Glomerular visceral epithelial cell (primary cell): Measurements from ENCODE around the gene CTBP2.
A peak's percentile ranks its signal among the peaks of the same experiment; 100 is the strongest.
"Not testable (repeated sequence)": the region's sequence is repeated elsewhere in the genome, so short reads cannot be mapped to it uniquely, and the experiment has no call there.

Experiments used
- DNase-seq: peaks from one replicate; pipeline ENCODE4 v3.0.0-alpha.2; 2016; ENCODE audit errors: extremely low spot score

Gene CTBP2

DNA sequence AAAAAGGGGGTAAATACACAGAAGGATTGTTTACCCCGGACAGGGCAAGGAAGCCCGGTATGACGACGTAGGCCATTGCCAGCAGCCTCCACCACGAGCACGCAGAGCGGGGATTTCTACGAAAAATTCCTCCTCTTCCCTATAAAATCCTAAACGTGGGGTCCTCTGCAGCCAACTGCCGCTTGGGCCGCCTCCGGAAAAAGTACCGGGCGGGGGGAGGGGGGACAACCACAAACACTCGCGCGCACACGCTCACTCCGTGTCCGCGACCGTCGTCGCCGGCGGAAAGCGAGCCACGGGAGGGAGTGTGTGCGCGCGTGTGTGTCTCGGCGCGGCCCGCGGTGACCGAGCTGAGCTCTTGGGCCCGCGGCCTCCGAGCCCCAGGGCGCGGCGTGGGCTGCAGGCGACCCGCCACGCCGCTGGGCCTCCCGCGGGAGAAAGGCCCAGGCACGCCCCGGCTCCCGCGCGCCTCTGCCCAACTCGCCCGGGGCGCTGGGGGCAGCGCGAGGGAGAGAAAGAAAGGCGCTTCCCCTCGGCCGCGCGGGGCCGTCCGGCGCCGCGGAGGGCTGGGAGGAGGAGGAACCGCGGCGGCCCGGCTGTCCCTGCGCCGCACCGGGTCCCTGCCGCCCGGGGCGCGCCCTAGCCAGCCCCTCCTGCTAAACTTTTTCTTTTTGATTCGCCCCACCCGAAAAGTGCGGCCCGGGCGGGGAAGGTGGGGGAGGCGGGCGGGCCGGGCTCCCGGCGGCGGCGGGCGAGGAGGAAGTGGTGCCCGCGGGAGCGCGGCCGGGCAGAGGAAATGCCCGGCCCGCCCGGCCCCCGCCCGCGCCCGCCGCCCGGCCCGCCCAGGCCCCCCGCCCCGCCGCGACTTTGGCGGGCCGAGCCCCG lies 1.5 kb downstream of the CTBP2 start:
- peak; percentile 59 for DNase-seq

DNA sequence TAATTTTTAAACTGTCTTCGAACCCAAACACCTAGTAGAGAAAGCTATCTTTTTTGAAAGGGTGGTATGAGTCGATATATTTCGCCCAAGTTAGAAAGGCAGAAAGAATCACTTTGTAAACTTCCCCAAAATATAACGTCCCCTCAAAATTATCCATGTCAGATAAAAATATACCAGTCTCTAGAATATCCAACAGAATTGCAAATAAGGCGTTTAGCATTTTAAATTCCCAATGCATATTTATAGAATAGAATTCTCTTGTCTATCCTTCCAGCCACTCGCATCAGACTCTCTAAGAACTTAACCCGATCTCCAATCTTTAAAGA lies 2.1 kb downstream of the CTBP2 start:
- no peak for DNase-seq

DNA sequence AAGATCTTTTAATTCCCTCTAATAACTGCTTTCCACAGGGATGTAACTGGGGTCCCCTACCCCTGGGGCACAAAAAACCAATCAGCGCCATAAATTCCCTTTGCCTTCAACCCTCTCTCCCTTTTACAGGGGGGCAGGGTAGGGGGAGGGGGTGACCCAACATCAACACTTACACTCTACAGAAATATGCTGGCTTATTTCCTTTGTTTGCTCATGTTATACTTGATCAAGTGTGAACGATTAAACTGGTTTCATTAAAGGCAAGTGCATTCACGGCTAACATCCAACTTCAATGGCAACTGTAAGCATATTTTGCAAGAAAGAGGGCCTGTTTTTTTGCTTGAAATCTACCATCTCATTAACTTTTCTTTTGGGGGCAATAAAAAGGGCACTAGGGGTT lies 2.9 kb downstream of the CTBP2 start:
- no peak for DNase-seq

DNA sequence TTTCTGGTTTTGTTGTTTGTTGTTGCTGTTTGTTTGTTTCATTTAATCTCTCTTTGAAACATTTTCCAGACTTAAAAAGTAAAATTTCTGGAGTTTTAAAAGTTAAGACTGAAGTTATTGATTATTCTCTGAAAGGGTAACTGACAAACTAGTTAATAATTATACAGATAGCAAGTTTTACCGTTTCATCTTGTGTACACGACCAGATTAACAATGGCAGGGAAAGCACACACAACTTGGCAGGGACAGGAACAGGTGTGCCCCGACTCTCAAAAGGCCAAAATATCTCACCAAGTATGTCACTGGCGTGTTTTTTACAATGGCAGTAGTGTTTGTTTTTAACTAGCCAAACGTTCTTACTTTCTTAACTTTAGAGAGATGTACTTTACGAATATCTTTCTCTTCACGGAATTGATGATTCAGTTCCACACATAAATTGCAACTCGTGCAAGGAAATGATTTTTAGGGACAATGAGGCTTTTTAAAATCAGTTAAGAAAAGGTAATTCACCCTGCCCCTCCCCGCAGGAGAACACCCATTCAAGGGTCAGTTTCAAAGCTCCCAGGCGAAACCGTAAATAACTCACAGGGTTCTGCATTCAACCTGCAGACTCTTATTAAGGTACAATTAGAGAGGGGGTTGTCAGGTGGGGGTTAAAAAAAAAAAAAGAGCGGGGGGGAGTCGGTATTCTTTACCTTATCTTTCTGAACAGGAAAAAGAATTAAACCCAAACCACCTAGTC lies 3.5 kb downstream of the CTBP2 start:
- DNase-seq, result no peak

DNA sequence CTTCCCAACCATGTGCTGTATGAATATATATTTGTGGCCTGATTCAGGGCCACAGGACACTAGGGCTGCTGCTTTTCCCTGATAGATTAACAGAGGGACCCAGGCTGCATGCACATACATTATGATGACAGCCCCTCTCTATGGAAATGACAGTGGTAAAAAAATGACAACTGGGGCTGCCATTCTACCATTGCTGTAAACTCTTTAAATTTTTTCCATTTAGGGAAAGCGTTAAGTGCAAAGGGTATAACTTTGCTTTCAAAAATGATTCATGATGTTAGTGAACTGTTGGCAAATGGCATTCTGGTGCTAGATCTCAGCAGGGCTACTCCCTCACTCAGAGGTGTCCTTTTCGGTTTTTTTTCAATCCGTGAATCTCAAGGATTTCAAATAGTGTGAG lies 4.2 kb downstream of the CTBP2 start:
- no peak for DNase-seq

DNA sequence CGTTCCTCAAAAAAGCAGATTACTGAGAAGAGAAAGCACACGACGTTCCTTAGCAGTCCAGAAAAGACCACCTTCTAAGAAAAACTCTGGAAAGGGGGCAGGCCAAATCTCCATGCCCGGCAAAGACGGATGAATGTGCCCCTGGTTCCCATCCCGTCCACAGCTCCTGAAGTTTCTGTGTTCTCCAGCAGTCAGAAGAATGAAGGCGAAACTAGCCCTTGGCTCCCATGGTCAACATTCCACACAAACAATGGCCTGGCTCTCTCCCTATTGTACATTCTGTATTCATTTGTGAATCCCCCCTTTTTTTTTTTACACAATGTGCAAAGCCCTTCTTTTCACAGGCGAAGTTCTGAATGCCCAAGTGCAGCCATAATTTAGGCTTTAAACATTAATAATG lies 5.3 kb downstream of the CTBP2 start:
- DNase-seq, result no peak

DNA sequence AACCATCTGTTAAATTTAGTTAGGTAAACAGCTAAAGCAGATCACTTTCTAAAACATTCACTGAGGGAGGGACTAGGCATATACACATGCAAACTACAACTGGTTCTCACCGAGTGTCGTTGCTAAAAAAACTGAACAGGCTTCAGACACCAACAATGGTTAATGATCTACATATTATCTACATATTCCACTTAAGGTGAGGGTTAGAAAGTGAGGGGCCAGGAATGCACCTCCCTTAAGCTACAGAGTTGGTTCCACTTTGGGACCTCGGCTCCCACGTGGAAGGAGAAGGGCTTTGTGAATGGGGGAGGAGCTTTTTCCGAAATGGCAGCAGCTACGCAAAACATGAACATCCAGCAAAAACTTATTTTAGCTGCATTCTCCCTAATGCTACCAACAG lies 5.8 kb downstream of the CTBP2 start:
- DNase-seq, result no peak

DNA sequence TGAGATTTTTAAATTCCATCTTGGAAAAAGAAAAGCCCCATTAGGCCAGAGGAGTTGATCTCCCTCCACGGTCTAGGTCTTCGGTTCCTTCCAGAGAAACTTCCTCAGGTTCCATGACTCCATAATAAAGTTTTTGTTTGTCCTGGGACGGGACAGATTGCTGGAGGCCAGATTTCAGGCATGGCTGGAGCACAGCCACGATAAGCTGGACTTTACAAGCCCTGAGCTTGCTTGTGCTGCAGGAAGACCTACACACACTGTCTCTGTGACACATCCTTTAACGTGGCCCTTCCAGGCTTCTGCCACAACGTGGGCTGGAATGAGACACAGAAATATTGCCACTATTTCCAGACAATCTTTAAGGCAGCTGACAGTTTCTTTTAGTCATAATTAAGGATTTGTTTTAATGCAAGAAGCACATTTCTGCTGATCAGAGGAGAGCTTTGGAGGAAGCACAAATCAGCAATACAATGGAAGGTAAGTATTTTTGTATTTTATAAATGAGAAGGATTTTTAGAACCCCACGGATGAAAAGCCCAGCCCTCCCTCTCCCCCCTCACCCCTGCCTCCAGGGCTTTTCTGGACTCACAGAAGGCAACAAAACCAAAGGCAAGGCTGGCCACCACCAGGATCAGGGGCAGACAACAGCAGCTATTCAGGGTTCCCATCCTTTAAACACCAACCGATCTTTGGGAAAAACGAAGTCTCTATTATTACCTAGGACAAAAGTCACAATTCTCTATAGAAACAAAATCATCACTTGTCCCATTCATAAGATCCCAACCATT lies 6.5 kb downstream of the CTBP2 start:
- DNase-seq, result peak; percentile 42

DNA sequence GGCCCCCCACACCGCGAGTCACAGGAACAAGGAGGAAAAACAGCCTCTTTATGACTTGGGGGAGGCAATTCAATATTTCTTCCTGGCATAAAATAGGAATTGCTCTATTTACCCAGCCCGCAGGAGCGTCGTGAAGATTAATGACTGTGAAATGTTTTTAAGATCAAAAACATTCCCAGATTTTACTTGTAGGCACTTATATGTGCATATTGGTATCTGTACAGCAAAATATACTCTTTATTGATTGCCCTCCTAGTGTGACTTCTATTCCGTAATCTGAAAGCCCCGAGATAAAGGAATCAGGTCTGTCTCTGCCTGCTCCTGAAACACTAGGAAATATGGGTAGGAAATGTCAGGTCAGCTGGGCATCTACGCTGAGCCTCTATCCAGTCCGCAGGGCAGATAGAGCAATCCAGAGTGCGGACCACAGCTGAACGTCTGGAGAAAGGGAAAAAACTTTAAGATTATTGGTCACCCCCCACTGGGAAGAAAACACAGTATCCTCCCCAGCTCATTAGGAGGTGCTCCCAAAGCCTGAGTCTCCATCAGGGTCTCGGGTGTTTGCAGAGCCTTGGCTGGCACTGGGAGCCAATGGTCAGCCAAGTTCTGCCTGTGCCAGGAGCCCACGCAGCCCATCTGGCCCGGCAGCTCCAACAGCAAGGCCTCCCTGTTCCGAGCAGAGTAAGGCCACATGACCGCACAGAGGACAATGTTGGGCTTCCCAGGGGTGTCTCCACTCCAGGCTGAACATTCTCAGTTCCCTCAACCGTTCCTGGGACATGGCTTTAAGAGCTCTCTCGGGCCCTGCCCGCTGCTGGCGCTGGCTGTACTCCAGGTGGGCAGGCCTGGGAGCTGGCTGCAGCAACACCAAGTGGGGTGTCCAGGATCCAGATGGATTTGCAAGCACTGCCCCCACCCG lies 7.7 kb downstream of the CTBP2 start:
- DNase-seq, result peak; percentile 48

DNA sequence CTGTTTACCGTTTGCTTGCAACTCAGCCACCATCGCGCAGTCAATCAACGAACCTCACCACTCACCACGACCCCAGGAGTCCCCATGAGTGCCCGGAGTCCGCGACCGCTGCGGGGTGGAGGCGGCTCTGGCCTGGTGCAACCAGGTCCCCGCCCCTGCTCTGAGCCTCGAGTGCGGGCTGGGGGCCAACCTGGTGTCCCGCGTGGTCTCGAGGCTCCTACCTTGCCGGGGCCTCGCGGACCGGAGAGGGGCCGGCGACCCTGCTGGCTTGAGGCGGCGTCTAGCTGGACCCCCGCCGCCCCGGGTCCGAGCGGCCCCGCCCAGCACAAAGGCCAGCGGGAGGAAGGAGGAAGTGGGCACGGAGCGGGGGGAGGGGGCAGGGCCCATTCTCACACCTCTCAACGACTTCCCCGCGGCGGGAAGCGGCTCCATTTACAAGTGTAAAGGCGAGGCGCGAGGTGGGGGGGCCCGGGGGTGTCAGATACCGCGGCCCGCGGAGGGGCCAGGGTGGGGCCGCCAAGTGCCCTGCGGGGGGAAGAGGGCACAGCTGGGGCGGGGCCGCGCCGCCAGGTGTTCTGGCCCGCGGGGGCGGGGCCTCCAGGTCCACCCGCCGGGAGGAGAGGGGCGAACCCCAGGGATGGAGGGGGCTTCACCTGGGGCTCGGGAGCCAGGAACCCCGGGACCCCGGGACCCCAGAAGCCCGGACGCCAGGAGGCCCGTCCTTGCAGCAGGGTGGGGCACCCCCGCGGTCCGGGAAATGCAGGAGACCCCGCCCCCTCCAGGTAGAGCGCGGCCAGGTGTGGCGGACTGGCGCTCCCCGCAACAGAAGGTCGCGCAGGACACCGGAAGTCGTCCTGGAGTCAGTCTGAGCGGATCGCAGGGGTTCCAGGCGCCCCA lies 8.6 kb downstream of the CTBP2 start:
- DNase-seq, result no peak

DNA sequence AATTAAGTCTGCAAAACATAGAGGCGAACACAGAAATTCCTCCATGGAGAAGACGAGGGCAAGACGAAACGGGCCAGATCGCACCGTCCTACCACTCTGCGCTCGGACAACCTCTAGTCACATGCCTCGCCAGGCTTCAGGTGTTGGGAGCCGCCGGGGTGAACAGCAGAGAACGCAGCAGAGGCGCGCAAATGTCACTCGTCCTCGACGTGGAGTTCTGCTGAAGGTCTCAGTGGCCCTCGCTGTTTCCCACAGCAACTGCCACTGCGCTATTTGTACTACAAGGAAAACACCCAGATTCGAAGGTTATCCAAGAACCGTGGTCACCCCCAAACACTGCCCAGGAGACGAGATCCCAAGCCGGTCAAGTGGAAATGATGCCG lies 9.2 kb downstream of the CTBP2 start:
- no peak for DNase-seq

DNA sequence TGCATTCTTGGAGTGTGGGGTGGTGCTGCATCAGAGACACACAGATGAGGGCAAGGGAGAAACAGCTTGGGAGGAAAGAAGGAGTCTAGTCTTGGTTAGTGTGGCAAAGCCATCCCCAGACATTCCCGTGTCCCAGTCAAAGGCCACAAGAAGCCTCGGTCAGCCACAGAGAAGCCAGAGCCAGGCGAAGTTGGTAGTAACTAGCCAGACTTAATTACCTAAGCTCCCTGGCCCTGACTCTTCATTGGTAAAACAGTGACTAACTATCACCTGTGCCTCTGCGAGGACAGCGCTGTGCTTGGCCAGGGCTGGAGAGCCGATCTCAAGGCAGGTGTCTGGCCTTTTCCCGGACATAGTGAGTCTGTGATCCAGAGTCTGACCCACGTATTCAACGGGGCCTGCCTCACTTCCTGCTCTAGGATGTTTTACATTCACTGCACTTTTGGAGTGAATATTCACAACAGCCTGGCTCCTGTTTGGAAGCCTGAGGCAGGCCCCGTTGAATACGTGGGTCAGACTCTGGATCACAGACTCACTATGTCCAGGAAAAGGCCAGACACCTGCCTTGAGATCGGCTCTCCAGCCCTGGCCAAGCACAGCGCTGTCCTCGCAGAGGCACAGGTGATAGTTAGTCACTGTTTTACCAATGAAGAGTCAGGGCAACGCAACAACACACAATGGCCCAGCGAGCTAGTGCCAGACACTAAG lies 9.8 kb downstream of the CTBP2 start:
- not testable (repeated sequence) for DNase-seq

DNA sequence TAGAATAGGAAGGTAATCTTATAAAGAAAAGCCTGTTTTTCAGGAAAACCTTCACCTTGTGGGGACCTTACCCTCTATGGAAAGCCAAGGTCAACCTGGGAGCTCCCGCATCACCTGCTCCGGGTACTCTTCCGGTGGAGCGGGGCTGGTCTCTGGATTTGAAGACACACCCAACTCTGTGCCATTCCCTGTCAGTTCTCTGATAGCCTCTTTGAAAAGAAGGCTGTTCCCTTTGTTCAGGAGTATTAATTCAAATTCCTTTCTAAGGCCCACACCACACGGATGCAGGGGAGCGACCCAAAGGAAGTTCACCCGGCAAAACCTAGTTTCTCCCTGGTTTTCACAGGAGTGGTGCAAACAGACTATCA lies 10.7 kb downstream of the CTBP2 start:
- no peak for DNase-seq

DNA sequence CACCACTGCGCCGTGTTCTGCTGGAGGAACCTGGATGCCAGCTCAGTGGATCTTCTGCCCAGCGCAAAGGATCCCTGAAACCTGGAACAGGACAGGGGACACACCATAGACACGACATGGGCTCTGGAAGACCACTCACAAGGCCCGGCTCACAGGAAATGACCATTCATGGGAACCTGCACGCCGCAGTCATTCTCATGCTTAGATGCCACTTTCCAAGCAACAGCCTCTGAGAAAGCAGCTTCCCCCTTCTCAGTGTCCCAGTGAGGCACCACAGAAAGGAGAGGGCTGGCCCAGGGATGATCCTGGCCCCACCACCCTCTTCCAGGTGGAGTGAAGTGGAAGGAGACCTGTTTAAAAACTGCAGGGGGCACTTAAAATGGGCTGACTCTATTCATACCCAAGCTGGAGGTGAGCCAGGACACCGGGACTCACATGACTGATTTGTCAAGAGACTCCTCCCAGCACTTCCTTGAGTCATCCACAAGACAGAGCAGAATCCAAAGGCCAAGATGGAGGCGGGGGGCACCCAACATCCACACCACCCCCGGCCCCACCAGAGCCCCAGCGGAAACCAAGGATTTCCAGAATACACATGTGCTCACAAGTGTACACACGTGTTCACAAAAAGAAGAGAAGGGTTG lies 11.2 kb downstream of the CTBP2 start:
- DNase-seq, result peak; percentile 80

DNA sequence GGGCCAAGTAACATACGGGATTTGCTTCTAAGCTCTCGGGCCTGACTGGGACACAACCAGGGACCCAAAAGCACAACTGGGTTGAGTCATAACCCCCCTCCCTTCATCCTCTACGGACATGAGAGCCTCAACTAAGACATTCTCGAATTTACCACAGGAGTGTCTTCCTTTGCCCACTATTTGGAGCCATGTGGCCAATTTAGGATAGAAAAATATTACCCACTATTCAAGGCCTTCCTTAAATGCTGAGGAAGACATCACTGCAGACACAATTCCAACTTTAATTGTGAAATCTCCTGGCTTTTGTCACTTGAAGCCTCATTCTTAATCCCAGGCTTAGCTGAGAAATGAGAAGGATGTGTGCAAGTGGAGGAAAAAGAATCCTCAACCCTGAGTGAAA lies 11.8 kb downstream of the CTBP2 start:
- no peak for DNase-seq

DNA sequence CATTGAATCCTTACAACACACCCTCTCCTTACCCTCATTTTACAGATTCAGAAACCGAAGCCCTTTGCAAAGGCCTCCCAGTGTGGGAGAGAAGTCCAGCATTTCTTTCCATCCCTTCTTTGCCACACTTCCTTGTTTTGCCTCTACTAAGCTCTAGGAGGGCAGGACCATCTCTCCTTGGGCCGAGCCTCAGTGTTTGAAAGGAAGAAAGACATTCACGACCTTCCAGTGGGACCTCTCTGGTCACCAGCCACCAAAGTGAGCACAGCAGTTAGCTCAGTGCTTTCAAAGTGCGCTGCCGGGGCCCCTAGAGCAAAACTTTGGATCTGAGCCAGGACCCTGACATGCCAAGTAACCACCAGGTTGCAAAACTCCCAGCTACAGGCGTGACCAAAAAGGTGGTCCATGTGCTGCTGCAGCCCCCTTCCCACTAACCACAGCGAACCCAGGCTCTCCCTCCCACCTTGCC lies 12.4 kb downstream of the CTBP2 start:
- DNase-seq, result peak; percentile 69

DNA sequence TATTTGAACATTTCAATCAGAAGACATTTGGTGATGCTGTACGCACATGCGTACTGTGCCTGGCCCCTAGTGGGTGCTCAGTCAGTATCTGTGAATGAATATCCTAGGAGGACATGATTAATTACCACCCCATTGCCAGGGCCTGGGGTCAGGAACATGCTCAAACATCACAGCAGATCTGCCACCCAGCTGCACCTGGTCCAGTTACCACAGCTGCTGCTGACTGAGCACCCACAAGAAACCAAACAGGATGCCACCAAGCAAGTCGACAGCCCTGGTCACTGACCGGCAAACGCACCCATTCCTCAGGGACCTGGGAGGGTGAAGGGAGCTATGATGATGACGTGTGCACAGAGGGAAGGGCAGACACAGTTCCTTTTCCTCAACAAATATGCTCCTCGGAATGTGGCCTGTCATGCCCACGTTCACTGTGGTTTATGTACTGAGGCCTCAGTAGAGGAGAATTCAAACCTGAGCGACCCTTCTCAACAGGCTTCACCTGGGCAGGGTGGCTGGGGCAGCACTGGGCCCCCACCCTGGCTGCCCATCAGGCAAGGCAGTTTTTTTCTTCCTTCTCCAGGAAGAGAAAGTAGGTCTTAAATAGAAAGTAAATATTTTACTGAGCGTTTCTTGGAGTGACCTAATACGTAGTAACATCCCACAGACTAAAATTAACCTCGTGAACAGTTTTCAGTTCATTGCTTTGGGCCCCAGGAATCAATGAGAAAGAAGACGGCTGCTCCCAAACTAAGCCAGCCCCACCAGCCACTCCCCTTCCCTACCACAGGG lies 13.4 kb downstream of the CTBP2 start:
- peak; percentile 95 for DNase-seq

DNA sequence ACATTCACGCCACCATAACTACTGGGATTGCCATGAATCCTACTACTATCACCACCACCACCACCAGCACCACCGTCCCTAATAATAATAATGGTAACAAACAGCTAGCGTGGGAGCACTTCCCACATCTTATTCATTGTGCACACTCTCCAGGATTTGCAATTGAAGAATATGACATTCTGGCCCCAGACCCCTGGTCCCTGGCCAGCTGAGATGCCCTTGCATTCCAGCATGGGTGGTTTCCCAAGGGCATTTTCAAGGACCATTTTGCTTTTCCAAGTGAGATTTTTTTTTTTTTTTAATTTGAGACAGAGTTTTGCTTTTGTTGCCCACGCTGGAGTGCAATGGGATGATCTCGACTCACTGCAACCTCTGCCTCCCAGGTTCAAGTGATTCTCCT lies 14.7 kb downstream of the CTBP2 start:
- no peak for DNase-seq
